ENCODE results near the gene PSMB9. TPM values are rescaled to one million over a fixed set of nuclear protein-coding genes. Genes with fewer than 3 reads are reported as not detected.
A peak's percentile ranks its signal among the peaks of the same experiment; 100 is the strongest.

PSMB9 gene
- total RNA-seq, 4 donors from 2014 or later = 9.1 to 31.0 (median 18.3) TPM

DNA sequence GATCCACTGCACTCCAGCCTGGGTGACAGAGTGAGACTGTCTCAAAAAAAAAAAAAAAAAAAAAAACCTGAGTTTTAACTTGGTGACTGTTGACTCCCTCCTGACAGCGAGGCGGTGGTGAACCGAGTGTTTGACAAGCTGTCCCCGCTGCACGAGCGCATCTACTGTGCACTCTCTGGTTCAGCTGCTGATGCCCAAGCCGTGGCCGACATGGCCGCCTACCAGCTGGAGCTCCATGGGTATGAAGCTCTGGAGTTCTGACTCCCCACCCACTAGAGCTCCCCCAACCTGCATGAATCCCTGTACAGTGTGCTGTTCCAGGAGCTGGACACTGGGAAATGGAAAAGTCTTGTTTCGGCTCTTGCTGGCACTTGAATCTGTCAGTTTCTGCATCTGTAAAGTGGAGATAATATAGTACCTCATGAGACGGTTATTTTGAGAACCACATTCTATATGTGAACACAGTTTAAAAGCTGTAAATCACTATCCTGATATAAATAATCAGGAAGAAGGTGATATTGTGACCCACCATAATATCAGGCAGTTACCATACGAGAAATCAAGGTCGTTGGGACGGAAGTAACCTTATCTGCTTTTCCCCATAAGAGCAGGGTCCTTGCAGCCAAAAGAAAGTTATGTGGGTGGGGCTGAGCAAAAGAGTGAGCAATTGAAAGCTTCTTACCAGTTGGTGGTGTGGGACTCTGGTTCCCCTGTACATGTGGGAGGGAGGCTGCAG lies 3.3 kb downstream of the PSMB9 start:
- WGBS, 2 donors = 82 to 94% methylated on average over 14 of the region's 14 CpGs
- Histone ChIP-seq H3K4me1 (peaks cover 5 to 16% of the 10 kb centered on the region in 2 donors), H3K9me3 (no peaks in the 10 kb centered on the region), H3K36me3 (no peaks in the 10 kb centered on the region), H3K27ac (no peak overlapping the region), H3K4me3 (replicated peaks in 1 of 3) (no peak overlapping the region), H3K27me3 (no peaks in the 10 kb centered on the region)
- TF ChIP-seq, protein P1, sequence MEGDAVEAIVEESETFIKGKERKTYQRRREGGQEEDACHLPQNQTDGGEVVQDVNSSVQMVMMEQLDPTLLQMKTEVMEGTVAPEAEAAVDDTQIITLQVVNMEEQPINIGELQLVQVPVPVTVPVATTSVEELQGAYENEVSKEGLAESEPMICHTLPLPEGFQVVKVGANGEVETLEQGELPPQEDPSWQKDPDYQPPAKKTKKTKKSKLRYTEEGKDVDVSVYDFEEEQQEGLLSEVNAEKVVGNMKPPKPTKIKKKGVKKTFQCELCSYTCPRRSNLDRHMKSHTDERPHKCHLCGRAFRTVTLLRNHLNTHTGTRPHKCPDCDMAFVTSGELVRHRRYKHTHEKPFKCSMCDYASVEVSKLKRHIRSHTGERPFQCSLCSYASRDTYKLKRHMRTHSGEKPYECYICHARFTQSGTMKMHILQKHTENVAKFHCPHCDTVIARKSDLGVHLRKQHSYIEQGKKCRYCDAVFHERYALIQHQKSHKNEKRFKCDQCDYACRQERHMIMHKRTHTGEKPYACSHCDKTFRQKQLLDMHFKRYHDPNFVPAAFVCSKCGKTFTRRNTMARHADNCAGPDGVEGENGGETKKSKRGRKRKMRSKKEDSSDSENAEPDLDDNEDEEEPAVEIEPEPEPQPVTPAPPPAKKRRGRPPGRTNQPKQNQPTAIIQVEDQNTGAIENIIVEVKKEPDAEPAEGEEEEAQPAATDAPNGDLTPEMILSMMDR (IDR thresholded peaks at IDR 0.05) = no peak
- no peak for TF ChIP-seq POLR2A (IDR thresholded peaks at IDR 0.05)
- no peak for DNase-seq
- intact Hi-C loops (cut with DNase I) = no loop called here

DNA sequence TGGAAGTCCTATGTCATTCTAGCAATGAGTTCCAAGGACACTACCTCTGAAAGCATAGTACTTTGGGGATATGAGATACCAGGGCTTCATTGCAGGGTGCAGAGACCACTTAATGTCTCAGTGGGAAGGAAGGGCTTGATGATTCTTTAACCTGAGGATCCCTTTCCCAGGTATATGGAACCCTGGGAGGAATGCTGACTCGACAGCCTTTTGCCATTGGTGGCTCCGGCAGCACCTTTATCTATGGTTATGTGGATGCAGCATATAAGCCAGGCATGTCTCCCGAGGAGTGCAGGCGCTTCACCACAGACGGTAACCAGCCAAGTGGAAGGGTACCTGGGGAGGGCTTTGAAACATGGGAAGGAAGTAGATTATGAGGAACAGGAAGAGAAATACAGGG lies 4.2 kb downstream of the PSMB9 start:
- Histone ChIP-seq H3K9me3 (no peaks in the 10 kb centered on the region), H3K27ac (no peak overlapping the region), H3K27me3 (no peaks in the 10 kb centered on the region), H3K36me3 (no peaks in the 10 kb centered on the region), H3K4me3 (replicated peaks in 1 of 3) (no peak overlapping the region), H3K4me1 (peaks cover 5 to 13% of the 10 kb centered on the region in 2 donors)
- intact Hi-C loops (cut with DNase I) = no loop called here
- 85 to 88% methylated on average over 5 of the region's 5 CpGs for WGBS, 2 donors
- DNase-seq = no peak
- TF ChIP-seq POLR2A (IDR thresholded peaks at IDR 0.05) = no peak
- TF ChIP-seq, protein P1 (IDR thresholded peaks at IDR 0.05) = no peak

DNA sequence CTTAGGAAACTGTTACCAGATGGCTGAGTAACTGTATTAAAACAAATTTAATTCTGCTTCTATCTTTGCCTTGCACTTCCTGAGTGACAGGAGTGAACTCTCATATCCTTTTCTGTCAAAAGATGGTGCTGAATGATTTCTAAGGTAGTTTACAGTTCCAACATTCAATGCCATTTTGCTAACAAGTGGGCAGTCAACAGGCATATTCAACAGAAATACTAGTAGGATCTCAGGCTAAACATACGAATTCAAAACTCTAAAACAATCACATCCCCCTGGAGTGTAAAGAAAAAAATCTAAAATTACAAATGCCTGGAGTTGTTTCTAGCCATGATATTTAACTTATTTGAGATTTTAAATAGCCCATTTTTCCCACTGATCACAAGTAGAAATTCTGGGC lies 6.7 kb downstream of the PSMB9 start:
- WGBS, 2 donors = 50 to 56% methylated on average over 1 of the region's 1 CpG
- Histone ChIP-seq H3K27ac (peak overlapping the region; percentile 19 to 74 (median 31)), H3K27me3 (no peaks in the 10 kb centered on the region), H3K36me3 (no peaks in the 10 kb centered on the region), H3K4me1 (peaks cover 5 to 7% of the 10 kb centered on the region in 2 donors), H3K4me3 (replicated peaks in 1 of 3) (no peak overlapping the region), H3K9me3 (no peaks in the 10 kb centered on the region)
- intact Hi-C loops (cut with DNase I) = no loop called here
- TF ChIP-seq, protein P1 (IDR thresholded peaks at IDR 0.05) = no peak
- TF ChIP-seq POLR2A (IDR thresholded peaks at IDR 0.05) = no peak
- DNase-seq = no peak

DNA sequence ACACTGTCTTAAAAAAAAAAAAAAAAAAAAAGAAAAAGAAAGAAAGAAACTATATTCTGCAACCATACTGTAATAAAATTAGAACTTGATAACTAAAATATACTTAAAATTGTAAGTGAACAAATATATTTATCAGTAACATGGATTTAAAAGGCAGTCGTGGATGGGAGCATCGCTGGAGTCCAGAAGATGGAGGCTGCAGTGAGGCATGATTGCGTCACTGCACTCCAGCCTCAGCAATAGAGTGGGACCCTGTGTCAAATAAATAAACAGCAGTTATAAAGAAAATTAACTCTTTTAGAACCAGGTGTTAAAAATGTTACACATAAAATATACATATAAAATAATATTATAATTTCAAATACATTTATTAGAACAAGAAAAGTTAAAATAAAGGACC lies 8.7 kb downstream of the PSMB9 start:
- no peaks in the 10 kb centered on the region for H3K27me3 ChIP-seq
- H3K9me3 ChIP-seq = no peaks in the 10 kb centered on the region
- DNase-seq = no peak
- intact Hi-C loops (cut with DNase I) = no loop called here
- 69 to 85% methylated on average over 3 of the region's 3 CpGs for WGBS, 2 donors
- H3K27ac ChIP-seq = no peak overlapping the region
- no peak for TF ChIP-seq POLR2A (IDR thresholded peaks at IDR 0.05)
- TF ChIP-seq, protein P1 (IDR thresholded peaks at IDR 0.05) = no peak
- peaks cover 5 to 7% of the 10 kb centered on the region in 2 donors for H3K4me1 ChIP-seq
- no peaks in the 10 kb centered on the region for H3K36me3 ChIP-seq
- no peak overlapping the region for H3K4me3 ChIP-seq (replicated peaks in 1 of 3)

DNA sequence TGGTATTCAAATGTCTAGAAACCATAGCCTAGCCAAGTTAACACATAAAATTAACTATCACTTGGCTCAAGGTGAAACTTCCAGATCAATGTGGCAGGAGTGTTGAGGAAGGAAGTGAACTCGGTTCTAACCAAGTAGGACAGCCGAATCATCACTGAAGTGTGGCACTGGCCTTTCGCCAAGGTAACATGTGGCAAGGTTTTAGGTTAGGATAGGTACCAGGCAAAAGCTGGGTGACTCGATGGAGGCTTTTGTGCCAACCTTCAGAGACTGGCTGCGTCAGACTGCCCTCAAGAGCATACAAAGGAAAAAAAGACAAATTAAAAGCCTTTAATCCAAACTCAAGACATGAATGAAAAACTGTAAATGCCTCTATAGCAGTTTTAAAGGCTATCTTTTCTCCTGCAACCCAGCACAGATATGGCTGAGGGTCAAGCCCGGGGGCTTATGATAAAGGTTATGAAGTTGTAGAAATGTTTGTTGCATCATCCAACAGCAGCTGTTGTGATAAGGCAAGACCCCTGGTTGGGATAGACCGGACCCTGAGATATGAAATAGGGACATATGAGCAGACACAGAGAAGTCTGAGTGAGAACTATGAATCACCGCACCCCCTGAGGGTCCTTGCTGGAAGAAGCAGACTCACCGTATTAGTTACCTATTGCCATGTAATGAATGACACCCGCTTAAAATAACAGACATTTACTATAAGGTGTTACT lies 11.9 kb downstream of the PSMB9 start:
- H3K36me3 ChIP-seq = no peaks in the 10 kb centered on the region
- TF ChIP-seq, protein P1 (IDR thresholded peaks at IDR 0.05) = no peak
- TF ChIP-seq POLR2A (IDR thresholded peaks at IDR 0.05) = no peak
- H3K4me1 ChIP-seq = peaks cover 2 to 5% of the 10 kb centered on the region in 2 donors
- WGBS, 2 donors = 73 to 81% methylated on average over 10 of the region's 10 CpGs
- H3K27ac ChIP-seq = no peak overlapping the region
- intact Hi-C loops (cut with DNase I) = no loop called here
- H3K27me3 ChIP-seq = no peaks in the 10 kb centered on the region
- peak in 1 of 2 donors; percentile 11 for DNase-seq
- H3K4me3 ChIP-seq (replicated peaks in 1 of 3) = no peak overlapping the region
- no peaks in the 10 kb centered on the region for H3K9me3 ChIP-seq
